Ureter (tissue), 1 donor: ENCODE results near the gene PLEKHG4. TPM values are rescaled to one million over a fixed set of nuclear protein-coding genes. Genes with fewer than 3 reads are reported as not detected.

Experiments used
- DNase-seq: peaks from one replicate; pipeline ENCODE4 v3.0.0-alpha.2; 2020; ENCODE audit warnings: low spot score
- total RNA-seq: library from RNA; stranded (reverse); gene quantifications from one replicate; pipeline ENCODE4 v1.2.4, GENCODE V29; 2023
- donor health status: DM: yes; HTN: yes; CAD: no.

PLEKHG4 gene
- total RNA-seq, 1 donor from 2014 or later: 10.3 TPM

- no peak for DNase-seq
These were observed 18.8 kb upstream of the PLEKHG4 start for GRCh38 chr16:67260426-67261063.

DNA sequence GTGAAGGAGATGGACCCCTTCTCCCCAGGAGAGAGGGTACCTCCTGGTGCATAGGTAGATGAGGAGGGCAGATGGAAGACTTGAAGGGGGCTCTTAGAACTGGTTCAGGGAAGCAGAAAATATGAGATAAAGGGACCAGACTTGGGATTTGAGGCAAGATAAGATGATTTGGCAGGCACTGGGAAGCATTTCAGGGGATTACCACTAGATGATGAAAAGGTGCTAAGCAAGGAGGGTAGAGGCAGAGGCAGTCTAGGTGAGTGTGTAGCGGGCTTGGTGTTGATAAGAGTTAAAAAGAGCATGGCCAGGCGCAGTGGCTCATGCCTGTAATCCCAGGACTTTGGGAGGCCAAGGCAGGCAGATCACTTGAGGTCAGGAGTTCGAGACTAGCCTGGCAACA lies 16.1 kb upstream of the PLEKHG4 start:
- no peak for DNase-seq

DNA sequence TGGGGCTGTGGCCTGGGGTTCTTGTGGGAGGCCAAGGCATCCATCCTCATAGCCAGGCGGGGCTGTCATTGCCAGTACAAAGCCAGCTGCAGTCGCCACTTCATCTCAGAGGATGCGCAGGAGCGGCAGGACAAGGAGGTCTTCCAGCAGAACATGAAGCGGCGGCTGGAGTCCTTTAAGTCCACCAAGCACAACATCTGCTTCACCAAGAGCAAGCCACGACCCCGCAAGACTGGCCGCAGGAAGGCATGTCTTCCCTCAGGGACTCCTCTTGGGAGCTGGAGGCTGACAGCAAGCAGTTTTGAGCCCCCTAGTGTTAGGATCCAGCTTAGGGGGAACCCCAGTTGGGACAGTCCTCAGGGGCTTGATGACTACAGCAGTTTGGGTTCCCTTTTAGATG lies 15.1 kb upstream of the PLEKHG4 start:
- no peak for DNase-seq

DNA sequence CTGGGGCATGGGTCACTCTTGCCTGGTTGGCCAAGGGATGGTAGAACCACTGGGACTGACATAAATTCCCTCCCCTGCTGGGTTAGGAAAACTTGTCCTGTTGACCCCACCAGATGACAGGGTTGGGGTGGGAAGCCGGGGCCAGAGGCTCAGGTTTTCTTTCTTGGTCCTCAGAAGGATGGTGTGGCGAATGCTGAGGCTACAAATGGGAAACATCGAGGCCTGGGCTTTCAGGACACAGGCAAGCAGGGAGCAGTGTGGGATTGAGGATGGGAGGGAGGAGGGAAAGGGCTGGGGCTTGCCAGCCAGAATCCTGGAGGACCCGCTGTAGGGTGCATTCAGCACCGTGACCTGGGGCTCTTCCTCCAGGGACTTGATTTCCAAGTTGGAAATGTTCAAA lies 14.5 kb upstream of the PLEKHG4 start:
- no peak for DNase-seq

GRCh38 chr16:67265834-67266233 lies 13.5 kb upstream of the PLEKHG4 start:
- no peak for DNase-seq

- DNase-seq: no peak
These were observed 11.2 kb upstream of the PLEKHG4 start for GRCh38 chr16:67268136-67268579.

GRCh38 chr16:67269766-67270165 lies 9.6 kb upstream of the PLEKHG4 start:
- DNase-seq: no peak

- no peak for DNase-seq
These were observed 8.4 kb upstream of the PLEKHG4 start for GRCh38 chr16:67270931-67271338.

GRCh38 chr16:67271446-67271845 lies 7.9 kb upstream of the PLEKHG4 start:
- DNase-seq: no peak

DNA sequence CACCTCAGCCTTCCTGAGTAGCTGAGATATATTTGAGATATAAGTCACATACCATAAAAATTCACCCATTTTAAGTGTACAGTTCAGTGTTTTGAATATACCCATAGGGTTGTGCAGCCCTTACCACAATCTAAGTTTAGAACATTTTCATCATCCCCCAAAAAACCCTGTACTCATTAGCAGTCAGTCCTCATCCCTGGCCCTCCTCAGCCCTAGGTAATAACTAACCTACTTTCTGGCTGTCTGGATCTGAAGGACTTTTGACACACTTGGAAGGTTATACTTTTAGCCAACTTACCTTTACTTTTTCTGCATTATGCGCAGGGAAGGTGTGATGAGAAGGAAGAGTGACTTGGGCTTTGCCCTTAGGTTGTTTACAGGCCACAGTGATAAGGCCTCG lies 4.0 kb upstream of the PLEKHG4 start:
- DNase-seq: no peak

DNA sequence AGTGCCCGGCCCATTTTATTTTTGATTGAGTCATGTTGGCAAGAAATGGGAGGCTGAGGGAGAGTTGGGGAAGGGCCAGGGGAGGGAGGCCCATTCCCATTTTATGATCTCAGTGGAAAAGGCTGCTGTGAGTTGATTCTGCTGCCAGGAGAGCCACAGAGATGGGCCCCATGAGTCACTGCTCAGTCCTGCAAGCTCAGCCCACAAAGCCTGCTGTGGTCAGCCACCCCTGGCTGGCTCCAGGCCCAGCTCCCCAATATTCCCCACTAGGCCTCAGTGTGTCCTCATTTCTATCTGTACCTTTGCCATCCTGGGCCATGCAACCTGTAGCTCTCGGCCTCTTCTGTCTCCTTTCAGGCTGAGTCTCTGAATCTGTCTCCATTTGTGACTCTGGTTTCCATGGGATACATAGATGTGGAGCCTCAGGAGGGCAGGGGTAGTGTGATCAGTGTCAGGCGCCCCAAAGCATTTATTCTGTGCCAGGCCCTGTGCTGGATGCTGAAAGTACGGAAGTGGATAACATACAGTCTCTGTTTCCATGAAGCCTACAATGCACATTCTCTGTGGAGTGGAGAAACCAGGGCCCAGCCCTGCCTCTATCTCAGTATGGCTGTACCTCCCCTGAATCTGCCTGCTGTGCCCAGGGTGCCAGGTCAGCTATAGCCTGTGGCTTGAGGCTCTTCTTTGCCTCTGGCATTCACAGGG lies 1.9 kb upstream of the PLEKHG4 start:
- no peak for DNase-seq

DNA sequence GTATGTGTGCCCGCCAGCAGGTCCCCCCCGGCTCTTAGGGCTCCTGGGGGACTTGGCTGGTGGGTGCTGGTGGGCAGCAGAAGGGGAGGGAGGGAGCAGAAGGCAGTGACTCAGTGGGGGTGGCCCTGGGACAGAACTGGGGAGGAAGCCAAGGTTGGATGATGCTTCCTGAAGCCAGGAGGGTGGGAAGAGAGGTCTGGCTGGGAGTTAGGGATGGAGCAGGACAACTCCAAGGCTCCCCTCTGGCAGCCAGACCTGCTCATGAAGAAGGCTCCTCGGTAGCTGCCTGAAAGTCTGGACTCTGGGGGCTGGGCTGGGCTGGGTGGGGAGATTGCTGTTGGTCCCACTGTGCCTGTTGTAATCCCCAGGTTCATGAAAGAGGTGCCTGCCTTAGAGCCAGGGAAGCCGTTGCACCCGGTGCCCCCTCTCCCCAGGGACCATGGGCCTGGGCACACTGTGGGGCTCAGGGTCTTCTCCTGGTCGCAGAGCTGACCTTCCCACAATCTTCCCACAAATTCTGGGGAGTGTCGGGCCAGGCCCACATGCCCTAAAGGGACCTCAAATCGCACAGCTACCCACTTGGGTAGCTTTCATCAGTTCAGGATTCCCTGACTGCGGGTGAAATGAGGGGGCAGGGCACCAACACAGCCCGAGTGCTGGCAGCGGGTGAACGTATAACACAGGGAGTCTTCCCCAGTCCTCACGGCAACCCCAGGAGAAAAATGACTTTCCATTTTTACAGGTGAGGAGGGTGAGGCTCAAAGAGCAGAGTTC lies 1.1 kb upstream of the PLEKHG4 start:
- DNase-seq: no peak

DNA sequence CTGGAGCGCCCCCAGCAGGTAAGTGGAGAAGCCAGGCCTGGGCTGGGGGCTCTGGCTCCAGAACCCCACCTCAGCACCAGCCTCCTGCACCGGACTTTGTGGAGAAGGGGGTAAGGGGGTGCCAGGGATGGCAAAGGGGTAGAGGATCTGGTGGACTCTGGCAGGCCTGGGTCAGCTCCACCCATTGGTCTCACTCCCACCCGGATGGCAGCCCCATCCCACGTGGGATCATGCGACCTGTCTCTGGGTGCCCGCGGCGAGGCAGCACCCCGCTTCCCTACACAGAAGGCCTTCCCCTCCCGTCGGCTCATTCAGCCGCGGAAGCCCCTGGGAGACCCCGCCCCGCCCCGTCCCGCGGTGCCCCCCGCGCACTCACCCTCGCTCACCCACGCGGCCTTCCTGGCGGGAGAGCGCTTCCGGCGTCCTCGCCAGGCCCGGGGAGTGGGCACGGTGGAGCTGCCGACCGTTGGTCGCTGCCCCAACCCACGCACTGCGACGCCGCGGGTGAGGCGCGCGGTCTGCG lies 498 bp upstream of the PLEKHG4 start:
- no peak for DNase-seq

DNA sequence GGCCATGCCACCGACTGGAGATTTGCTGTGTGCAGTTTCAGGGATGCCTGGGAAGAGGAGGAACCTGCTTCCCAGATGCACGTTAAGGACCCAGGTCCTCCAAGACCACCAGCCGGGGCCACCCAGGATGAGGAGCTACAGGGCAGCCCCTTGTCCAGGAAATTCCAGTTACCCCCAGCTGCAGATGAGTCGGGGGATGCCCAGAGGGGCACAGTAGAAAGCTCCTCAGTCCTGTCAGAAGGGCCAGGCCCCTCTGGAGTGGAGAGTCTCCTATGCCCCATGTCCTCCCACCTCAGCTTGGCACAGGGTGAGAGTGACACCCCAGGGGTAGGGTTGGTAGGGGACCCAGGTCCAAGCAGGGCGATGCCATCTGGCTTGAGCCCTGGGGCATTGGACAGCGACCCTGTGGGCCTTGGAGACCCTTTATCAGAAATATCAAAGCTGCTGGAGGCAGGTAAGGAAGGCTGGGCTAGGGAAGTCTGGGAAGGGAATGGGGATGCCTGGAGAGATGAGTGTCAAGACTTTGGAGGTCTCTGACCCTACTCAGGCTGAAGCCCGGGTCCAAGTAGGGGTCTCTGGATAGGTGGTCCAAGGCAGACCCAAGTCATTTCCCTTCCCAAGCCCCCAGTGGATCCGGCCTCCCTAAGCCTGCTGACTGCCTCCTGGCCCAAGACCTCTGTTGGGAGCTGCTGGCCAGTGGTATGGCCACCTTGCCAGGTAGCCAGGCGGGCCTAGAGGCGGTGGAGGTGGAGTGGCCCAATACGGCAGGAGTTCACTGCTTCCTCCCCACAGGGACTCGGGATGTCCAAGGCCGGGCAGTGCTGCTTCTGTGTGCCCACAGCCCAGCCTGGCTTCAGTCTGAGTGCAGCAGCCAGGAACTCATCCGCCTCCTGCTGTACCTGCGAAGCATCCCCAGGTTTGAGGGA lies 1.0 kb downstream of the PLEKHG4 start:
- no peak for DNase-seq

GRCh38 chr16:67281536-67282446 lies 2.5 kb downstream of the PLEKHG4 start:
- DNase-seq: no peak

- DNase-seq: no peak
These were observed 3.1 kb downstream of the PLEKHG4 start for GRCh38 chr16:67282447-67282805.

DNA sequence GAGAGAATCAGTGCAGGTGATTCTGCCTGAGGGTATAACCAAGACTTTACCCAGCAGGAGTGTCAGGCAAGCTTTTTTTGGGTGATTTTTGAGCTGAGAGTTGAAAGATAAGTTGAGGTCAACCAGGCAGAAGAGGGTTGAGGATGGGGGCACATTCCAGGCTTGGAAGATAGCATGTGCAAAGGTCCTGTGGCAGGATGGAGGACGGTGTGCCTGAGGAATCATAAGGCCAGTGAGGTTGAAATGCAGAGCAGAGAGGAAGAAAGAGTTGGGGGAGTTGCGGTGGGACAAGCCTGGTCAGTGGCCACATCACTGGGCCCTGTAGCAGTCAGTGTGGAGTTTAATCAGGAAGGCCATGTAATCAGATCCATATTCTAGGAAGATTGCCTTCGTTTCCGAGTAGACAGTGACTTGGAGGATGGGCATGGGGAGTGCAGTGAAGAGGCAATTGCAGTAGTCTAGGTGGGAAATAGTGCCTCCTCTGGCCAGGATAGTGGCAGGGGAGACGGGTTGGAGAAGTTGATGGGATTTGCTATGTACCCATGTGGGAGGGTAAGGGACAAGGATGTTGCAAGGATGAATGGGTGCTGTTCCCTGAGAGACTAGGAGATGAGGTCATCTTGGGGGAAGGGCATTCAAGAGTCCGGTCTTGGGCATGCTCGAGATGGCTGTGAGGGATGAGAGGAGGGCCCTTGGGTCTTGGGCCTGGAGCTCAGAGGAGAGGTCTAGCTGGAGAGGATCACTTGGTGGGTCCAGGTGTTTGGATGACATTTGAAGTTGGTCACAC lies 3.9 kb downstream of the PLEKHG4 start:
- DNase-seq: no peak

- DNase-seq: no peak
These were observed 4.7 kb downstream of the PLEKHG4 start for GRCh38 chr16:67283826-67284555.
